Activated CD4-positive, alpha-beta T cell treated with anti-CD3 and anti-CD28 coated beads, Interleukin-2, amount 50 U/mL, for 1 hour (primary cell): Measurements from ENCODE around the gene PKNOX2.

ENCODE experiments used
- DNase-seq: peaks from one replicate; pipeline ENCODE4 v3.0.0-alpha.2; 2020

Gene PKNOX2

DNA sequence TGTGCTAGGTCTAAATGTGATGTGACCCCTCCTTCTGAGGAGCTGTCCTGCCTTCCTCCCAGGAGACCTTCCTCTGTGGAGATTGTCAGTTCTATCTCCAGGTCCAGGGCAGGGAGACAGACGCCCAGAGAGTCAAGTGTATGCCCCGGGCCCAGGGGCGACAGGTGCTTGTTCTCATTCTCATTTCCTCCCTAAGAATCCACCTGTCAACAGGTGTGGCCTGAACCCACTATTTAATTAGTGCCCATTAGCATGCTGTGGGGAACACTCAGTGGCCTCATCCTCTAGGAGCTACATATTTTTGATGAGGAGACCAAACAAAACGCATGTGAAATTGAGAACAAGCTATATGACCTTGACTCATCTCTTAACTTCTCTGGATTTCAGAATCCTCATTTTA lies 9.5 kb downstream of the PKNOX2 start:
- no peak for DNase-seq

DNA sequence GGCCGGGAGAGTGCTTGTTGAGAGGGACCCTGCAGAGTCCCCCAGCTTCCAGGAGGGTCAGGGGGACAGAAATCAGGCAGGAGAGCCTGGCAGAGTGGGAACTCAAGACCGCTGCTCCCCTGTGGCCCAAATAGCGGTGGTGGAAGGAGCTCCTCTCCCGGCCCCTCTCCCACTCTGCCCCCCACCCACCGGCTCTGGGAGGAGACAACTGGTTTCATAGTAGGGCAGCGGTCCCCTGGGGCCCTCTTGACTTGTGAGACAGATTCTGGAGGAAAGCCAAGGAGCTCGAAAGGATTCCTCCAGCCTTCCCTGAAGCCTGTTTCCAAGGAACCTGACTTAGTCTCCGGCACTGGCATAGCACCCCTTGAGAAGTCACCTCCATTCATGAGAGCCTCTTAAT lies 10.1 kb downstream of the PKNOX2 start:
- DNase-seq: no peak

DNA sequence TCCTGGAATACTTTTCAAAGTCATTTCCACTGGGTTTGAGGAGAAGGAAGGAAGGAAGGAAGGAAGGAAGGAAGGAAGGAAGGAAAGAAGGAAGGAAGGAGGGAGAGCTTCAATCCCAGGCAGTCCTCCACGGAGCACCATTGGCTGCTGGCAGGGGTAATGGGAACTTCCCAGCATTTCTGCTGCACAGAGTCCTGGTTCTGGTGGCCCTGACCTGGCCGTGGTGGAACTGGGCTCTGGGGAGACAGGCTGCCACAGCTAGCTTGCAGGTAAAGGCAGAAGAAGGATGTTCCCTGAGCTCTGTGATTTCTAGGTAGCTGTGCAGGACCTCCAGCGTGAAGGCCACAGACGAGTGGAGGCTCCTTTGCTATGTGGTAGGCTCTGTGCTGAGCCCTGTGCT lies 10.6 kb downstream of the PKNOX2 start:
- no peak for DNase-seq

DNA sequence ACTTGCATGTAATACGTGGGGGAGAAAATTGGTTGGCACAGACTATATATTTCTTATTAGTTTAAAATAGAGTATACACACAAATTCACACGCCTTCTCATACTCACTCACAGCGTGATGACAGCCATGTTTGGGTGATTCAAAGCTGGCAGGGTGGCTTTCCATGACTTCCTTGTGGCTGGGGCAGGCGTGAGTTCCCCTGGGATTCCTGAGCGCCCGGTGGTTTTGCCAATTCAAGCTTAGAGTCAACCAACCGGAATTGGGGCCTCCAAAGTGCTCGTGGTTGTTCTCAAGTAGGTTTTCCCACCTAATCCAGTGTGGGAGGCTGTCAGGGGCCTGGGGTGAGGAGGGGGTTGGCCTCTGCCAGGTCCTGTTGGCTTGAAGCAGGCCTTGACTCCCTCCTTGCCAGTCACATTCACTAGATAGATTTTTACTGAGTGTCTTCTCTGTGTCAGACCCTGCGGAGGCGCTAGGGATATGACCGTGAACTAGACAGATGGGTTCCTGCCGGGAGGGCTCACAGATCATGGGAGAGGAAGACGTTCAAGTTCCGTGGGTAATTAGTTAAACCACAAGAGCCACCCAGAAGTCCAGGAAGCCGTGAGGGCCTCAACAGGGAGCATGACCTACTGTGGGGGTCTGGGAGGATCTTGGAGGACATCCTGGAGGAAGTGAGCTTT lies 11.5 kb downstream of the PKNOX2 start:
- DNase-seq: no peak

DNA sequence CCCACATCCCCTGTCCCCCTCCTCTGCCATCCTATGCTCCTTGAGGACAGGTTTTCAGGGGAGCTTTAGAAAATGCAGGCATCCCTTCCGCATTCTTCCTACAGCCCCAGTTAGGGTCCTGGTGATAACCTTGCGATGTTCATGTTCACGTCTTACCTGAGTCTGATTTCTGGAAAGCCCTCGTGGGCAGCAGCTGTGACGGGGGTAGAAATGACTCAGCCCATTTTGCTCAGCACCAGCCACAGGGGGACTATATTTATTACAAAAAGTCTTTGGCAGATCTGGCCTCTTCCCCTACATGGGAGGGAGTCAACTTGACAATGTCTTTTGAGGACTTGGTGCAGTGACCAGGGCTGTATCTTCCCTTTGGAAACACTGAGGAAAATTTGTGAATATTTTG lies 12.3 kb downstream of the PKNOX2 start:
- DNase-seq: no peak

DNA sequence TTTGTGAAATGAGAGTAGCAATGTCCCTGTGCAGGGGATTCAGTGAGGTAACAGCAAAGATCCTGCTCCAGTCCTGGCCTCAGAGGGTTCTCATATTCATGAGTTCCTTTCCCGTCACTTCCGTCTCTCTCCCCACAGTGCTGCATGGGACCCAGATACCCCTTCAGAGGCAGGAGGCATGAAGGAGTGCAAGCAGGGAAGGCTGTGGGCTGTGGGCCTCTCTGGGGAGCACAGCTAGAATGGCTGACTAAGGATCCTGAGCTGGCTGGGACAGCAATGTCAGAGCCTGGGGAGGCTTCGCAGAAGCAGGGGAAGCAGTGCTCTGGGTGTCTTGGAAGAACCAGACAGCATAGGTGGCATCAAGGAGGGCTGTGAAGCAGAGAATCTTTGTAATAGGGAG lies 13.0 kb downstream of the PKNOX2 start:
- no peak for DNase-seq

DNA sequence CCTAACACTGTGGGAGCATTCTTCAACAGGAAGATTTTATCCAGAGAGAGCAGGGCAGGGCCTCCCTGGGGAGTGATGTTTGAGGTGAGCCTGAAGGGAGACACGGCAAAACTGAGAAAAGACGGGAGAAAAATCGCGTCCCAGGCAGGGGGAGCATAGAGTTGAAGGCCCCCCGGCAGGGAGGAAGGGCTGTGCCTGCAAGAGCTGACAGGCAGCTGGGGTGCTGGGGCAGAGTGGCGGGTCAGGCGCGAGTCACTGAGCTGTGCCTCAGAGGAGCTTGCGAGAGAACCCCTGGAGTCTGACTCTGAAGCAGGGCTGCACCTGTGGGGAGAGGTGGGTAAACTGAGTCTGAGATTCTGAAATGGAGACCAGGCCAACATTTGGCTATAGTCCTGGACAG lies 14.8 kb downstream of the PKNOX2 start:
- no peak for DNase-seq

DNA sequence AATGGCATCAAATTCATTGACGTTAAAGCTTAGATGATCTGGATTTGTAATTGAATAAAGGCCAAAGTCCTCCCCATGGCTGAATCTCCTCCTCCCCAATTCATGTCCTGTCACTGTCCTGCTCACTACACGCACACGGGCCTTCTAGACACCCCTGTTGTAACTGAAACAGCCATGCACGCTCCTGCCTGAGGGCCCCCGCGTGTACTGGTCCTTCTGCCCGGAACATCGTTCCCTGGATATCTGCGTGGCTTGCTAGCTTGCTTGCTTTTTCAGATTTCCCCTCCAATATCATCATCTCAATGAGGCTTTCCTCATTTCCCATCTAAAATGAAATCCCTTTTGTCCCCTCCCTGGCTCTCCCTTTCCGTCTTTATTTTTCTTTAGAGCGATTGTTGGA lies 15.3 kb downstream of the PKNOX2 start:
- DNase-seq: no peak

DNA sequence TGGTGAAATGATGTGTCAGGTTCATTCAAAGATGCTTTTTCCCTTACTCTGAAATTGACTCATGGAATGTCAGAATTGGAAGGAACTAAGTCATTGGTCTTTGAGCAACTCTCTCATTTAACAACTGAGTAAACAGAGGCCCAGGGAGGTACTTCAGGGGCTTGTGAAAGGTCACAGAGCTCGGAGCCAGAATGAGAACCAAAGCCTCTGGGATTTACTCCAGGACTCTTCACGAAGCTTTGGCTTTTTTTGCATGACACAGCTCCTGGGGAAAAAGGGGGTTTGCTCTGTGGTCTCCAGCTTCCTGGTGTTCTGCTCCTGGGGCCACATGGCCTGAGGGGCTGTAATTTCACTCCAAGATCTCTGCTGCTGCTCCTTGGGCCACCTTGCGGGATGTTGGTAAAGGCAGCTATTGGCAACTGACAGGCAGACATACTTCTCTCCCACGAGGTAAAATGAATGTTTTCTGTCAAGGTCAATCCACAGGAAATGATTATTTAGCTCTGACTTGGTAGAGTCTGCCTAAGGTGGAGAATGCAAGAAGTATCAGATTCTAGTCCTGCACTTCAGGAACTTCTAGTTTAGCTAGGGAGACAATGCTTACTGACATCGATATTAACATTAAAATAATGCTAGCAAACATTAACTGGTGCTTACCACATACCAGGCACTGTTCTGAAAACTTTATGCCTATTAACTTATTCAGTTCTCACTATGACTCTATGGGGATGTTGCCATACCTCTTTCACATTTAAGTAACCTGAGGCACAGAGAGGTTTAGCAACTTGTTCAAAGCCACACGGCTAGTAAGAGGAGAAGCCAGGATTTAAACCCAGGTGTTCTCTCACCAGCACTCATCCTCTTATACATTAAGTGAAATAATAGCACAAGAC lies 16.1 kb downstream of the PKNOX2 start:
- DNase-seq: no peak

DNA sequence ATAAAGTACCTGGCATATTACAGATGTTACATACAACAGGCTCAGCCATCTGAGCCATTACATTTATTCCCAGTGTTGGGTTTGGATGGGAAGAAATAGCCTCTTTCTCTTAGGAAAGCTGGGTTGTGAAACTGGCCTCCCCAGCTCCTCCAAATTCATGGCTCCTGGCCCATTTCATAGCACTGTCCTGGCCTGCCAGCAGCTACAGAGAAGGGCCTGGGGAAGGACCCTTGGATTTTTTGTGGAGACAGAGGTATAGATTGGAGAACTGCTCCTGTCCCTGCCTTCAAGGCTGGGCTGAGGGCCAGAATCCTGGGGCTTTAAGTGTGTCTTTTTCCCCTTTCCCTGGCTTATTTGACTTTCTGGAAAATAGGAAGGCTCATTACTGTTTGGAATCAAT lies 18.0 kb downstream of the PKNOX2 start:
- no peak for DNase-seq

DNA sequence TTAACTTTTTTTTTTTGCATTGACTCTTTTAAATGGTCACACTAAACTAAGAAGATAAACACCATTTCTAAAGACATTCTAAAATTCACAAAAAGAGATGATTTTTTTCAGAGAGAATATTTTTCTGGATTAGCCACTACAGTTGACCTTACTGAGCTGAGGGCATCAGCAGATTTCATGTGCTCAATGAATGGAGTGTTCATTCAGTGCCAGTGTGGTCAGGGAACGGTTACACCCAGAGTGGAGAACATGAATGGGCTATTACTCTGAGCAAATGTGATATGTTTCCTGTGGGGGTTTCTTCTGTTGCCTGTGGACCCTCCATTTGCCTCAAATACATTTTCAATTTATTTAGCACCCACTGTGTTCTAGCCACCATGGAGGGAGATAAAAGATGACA lies 19.1 kb downstream of the PKNOX2 start:
- no peak for DNase-seq

DNA sequence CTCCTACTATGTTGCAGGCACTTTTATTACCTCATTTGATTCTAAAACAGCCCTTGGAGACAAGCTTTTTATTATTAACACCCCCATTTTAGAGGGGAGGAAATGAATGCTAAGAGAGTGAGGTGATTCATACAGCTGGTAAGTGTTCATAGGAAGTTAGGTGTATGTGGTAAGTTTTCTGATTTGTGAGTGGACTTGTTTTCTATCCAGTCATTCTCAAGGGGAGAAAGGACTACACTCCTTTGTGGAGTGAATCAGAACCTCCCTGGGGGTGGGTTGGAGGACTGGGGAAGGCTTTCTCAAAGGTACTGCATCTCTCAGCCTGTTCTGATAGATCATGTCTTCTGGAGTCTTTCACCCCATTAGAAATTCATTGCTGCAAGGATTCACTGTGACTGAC lies 23.5 kb downstream of the PKNOX2 start:
- DNase-seq: no peak

DNA sequence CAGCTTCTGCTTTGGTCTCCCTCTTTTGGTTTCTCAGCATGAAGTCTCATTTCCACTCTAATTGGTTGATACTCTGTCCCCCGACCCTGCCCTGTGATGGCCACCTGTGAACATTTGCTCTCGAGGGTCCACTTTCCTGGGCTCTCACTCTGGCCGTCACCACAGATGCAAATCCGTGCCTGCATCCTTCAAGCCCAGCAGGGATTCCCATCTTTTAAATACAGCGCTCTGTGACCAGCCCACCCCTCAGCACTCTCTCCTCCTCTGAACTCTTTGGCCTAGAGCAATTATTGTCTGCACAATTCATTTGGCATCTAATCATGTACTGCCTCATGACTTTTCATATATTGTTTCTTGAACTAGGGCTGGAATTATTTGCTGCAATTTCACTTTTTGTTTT lies 26.0 kb downstream of the PKNOX2 start:
- DNase-seq: no peak

DNA sequence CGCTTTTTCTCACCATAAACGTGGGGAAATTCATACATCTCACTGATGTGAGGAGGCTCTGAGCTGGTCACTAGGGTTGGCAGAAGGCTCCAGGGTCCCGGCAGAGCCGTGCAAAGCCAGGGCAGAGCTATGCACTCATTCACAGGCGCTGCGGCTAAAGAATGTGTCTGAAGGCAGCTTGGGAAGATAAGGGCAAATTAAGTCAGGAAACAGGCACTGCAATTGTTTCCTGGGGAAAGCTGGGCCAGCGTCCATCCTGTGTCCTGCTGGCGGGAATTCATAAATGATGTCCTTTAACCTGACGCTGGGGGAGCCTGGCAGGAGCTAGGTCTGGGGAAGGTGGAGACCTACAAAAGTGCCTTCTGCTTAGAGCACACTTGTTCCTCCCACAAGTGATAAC lies 27.6 kb downstream of the PKNOX2 start:
- no peak for DNase-seq

DNA sequence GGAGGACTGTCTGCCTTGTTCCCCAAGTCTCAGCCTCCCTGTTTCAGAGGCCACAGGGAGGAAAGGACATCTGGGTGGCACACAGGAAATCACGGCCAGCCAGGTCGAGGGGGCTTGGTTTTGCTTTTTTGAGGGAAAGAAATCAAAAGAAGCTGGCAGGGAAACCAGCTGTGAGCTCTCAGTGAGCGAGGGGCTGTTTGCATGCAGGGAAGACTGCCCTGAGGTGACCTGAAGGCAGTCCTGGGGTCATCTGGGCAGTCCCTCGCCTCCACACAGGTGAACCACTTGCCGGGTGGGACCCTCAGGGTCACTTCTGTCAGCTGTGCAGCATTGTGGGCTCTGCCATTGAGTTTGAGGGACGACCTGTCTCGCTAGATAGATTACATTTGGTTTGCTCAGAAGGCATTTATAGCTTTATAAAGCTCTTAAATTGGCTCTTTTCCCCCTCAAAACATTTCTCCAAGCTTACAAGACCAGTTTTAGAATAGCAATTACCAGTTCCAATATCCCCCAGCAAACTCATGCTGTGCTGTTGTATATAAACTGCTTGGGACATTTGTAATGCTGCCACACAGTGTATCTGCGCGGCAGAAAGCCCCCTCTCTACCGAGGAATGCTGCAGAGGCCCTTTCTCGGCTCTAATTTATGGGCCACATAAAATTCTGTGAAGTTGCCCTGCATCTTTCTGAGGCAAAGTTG lies 28.3 kb downstream of the PKNOX2 start:
- DNase-seq: no peak

DNA sequence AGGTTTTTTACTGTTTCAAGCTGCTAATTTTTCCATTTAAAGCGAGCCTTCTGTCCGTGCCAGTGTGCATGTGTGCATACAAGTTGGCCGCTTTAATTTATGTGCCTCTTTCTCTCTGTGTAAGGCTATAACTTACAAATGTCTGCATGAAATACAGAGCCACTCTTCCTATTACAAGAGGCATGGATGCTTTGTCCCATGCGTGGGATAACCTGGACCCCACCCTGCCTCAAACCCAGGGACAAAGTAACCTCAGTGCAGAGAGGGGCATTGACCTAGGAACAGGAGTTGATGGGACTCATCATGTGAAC lies 28.8 kb downstream of the PKNOX2 start:
- DNase-seq: no peak

DNA sequence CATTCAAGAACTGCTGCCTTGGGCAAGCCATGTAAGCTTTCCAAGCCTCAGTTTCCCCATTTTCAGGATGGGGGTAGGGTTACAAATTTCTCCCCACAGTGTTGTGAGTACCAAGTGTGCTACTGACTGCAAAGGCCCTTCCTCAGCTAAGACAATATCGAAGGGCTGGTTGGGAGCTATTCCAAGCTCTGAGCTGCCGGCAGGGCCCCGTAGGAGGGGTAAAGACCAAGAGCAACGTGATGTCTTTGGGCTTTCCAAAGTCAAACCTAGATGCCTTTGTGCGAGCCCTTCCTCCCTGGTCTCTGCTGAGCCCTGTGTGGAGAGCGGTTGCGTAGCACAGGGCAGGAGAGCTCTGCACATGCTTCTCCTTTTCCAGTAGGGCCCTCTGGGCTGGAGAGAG lies 29.3 kb downstream of the PKNOX2 start:
- no peak for DNase-seq

DNA sequence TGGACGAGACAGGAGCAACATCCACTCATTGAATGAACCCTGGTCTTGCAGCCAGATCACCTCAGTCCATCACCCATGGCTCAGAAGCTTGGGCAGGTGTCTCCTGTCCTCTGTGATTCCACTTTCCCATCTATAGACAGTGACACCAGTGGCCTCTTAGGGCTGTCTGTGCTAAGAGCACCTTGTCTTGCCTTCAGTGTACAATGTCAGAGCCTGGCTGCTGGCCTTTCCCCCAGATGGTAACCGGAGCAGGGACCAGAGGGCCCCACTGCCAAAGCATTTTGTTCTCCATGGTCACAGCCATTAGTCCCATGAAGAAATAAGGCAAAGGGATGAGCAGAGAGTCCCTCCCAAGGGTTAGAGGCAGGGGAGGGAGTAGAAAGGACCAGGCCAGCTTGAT lies 35.4 kb downstream of the PKNOX2 start:
- no peak for DNase-seq

DNA sequence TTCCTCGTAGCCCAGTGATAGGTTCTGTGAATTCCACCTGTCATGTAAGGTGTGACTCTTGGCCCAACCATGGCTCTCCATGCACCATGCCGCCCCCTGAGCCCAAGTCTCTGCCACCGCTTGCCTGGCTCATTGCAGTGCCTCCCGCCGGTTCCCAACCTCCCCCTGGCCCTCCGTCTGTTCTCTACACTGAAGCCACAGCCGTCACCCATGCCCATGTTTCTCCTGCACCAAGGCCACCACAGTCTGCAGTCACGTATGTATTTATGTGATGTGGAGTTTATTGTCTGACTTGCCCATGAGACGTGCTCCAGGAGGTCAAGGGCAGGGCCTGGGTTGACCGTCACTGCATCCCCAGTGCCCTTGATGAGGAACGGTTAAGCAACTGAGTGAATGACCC lies 35.9 kb downstream of the PKNOX2 start:
- DNase-seq: no peak

DNA sequence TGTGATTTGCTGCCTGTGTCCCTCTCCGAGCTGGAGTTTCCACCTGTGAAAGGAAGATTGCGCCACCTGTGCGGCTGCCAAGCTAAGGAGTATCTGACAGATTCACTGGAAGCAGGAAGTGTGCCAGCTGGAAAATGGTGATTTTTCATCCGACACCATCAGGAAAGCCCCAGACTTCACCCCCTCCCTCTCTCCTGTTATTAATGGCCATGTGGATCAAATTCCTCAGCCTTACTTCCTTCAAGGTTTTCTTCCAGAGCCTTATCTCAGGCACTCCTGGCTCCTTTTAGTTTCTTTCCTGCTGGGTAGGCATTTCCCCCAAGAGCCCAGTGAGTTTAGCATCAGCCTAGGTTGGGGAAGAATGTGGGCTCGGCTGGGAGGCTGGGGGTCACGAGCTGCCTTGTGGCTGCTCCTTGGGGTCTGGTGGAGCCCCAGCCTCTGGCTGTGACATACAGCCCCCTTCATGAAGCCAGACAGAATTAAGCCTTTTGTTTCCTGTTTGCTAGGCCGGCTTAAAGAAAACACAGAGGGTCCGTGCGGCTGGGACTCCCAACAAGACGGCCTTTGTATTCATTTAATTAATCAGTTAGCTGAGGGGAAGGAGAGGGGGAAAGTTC lies 37.1 kb downstream of the PKNOX2 start:
- DNase-seq: no peak

DNA sequence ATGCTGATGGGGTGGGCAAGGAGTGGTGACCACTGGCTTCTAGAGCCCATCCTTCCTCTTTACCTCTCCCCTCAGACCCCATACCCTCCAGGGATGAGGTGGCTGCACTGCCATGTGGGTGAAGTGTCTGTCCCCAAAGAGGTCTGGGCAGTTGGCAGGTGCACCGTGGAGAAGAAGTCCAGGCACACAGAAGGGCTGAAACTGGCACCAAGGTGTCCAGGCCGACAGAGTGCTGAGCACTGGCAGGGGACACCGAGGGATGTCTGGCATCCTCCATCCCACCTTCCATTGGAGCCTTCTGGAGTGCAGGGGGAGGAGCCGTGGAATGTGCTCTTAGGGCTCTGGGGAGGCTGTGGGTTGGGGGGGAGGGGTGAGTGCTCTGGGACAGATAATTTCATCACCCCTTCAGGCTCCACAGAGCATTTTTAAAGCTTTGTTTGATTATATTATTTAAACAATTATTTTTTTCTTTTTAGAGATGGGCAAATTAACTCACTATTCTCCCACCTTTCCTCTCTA lies 37.9 kb downstream of the PKNOX2 start:
- DNase-seq: no peak

DNA sequence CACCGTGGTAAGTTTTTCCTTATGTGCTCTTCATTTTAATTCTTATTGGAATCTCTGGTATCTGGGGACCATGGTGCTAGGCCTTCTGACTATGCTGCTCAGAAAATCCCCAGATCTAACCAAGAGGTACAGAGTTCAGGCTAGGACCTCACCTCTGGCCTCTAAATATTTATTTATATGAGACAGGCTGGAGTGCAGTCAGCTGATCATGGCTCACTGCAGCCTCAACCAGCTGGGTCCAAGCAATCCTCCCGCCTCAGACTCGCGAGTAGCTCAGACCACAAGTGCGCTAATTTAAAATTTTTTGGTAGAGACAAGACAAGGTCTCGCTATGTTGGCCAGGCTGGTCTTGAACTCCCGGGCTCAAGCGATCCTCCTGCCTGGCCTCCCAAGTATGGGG lies 38.4 kb downstream of the PKNOX2 start:
- no peak for DNase-seq

DNA sequence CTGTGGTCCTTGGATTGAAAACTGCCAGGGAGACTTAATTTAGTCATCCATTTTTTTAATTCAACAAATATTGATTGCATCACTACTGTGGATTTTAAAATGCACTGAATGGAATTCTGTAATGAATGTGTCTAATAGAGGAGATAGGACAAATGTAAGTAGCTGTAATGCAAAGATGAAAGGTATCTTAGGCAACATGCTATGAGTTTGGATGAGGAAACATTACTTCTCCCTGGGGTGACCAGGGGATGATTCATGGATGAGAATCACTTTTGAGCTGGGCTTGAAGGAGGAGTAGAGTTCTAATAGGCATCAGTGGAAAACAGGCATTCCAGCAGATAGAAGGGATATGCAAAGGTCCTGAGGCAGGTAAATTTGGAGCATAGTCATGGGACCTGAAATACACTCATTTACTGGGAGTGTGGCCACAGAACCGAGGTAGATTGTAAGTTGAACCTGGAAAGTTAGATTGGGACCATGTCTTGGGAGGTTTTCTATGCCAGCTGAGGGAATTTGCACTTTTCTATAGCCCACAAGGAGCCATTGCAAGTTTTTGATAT lies 43.4 kb downstream of the PKNOX2 start:
- no peak for DNase-seq
